ENCODE results near the gene COL1A2.

DNA sequence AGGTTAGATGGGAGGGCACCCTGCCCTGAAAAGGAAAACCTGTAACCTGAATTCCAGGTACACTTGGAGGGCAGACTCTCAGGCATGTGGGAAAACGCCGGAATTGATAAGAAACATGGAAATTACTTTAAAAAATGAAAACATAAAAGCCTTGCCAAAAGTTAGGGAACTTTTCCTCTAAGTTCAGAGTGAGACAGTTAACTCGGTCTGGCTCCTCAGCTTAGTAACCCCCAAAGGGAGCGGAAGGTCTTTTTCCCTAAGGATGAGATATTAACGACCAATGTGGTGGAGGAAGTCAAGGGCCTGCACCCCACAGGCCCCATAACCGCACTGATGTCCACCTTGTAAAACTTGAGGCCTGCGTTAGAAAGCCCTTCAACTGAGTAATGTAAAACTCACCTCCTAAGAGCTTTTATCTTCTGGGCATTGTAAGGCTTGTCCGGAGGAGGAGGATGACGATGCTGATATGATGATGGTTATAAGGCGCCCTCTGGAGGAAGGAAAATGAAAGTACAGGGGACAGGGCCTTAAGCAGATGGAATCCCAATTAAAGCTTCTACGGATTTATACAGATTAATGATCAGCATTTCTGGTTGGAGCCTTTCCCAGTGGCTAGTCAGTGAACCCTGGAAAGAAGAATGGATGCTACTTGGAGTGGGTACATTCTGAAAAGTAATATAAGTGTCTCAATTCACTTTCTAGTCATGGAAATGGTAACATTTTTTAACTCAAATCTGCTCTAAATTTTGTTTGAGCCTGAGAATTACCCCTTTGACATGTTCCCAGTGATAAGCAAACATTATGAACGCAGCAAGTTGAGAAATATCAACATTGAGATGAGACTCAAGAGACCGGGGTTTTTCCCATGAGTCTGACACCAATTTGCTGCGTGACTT, 694 bp downstream of the COL1A2 start:
- no peak for TF ChIP-seq EZH2 (IDR thresholded peaks at IDR 0.05; ENCODE audit: borderline replicate concordance, insufficient read depth, low read depth, low read length, poor library complexity, severe bottlenecking)
- TF ChIP-seq, protein P1, sequence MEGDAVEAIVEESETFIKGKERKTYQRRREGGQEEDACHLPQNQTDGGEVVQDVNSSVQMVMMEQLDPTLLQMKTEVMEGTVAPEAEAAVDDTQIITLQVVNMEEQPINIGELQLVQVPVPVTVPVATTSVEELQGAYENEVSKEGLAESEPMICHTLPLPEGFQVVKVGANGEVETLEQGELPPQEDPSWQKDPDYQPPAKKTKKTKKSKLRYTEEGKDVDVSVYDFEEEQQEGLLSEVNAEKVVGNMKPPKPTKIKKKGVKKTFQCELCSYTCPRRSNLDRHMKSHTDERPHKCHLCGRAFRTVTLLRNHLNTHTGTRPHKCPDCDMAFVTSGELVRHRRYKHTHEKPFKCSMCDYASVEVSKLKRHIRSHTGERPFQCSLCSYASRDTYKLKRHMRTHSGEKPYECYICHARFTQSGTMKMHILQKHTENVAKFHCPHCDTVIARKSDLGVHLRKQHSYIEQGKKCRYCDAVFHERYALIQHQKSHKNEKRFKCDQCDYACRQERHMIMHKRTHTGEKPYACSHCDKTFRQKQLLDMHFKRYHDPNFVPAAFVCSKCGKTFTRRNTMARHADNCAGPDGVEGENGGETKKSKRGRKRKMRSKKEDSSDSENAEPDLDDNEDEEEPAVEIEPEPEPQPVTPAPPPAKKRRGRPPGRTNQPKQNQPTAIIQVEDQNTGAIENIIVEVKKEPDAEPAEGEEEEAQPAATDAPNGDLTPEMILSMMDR (IDR thresholded peaks at IDR 0.05): peak; percentile 86
